Skeletal muscle satellite cell (primary cell): Measurements from ENCODE around the gene OXSR1. TPM values are rescaled to one million over a fixed set of nuclear protein-coding genes. Genes with fewer than 3 reads are reported as not detected.
"Not testable (repeated sequence)": the region's sequence is repeated elsewhere in the genome, so short reads cannot be mapped to it uniquely, and the experiment has no call there.

ENCODE experiments used
- H3K27me3 ChIP-seq: 2 replicates; pipeline ENCODE4 v1.7.0; 2013; ENCODE audit warnings: low read length; ENCODE audit not compliant: control insufficient read depth, insufficient read depth
- H3K36me3 ChIP-seq: 2 replicates; pipeline ENCODE4 v1.7.0; 2013; ENCODE audit warnings: mild to moderate bottlenecking, control low read depth, low read length; ENCODE audit not compliant: insufficient read depth
- H3K4me1 ChIP-seq: 2 replicates; pipeline ENCODE4 v1.7.0; 2013; ENCODE audit warnings: low read length; ENCODE audit not compliant: control insufficient read depth, insufficient read depth
- H3K4me2 ChIP-seq: 2 replicates; pipeline ENCODE4 v1.7.0; 2013; ENCODE audit warnings: mild to moderate bottlenecking, low read length
- H3K4me3 ChIP-seq: 2 replicates; pipeline ENCODE4 v1.7.0; 2013; ENCODE audit warnings: low read length
- H3K9ac ChIP-seq: 2 replicates; pipeline ENCODE4 v1.7.0; 2013; ENCODE audit warnings: mild to moderate bottlenecking, low read depth, low read length, moderate library complexity
- H3K9me3 ChIP-seq: replicated peaks from 2 replicates; pipeline ENCODE4 v1.7.0; 2013; ENCODE audit warnings: mild to moderate bottlenecking, control low read depth, low read length
- small RNA-seq: library from RNA; depleted of rRNA; stranded (forward); fragments of <200 nt; gene quantifications from one replicate; pipeline ENCODE3, GENCODE V24; 2012

The OXSR1 gene

DNA sequence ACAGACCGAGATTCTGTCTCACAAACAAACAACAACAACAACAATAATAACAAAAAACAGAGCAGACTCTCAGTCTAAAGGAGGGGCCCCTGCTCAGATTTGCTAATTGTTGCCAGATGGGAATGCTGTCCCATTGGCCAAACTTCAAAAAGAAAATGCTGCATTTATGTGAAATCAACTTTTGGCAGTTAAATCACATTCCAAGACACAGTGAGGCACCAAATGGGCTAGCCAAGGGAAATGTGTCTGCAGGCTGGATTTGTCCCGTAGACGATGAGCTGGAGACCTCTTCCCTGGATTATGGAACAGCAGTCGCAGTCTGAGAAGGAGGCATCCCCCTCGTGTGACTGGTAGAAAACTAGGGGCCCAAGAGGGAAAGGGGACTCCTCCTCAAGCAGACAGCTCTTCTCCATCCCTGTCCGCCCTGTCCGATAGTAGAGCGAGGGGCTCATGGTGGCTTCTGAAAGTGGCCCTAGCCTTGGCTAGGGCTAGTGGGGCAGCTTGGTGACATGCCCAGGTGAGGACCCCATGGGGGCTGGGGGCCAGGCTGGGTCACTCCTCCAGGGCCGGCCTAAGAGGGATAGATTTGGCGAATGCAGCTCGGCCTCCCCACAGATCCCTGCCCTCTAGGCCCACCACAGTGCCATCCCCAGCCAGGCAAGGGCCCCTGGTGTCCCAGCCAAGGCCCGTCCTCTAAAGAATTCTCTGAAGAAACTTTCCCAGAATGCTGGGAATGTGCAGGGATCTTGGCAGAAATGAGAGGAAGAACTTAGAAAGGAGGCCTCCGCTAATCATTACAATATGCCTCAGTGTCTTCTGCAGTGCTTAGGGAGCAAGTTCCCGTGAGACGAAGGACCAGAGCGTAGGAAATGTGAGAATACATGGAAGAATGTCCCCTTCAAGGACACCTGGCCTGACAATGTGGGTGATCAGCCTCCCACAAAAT is 118.7 kb downstream of the OXSR1 start:
- Histone ChIP-seq H3K36me3 (peaks cover 1% of the 10 kb centered on the region), H3K4me2 (no peak overlapping the region), H3K9me3 (no peaks in the 10 kb centered on the region), H3K9ac (no peak overlapping the region), H3K4me3 (no peak overlapping the region), H3K4me1 (no peaks in the 10 kb centered on the region), H3K27me3 (no peaks in the 10 kb centered on the region)

DNA sequence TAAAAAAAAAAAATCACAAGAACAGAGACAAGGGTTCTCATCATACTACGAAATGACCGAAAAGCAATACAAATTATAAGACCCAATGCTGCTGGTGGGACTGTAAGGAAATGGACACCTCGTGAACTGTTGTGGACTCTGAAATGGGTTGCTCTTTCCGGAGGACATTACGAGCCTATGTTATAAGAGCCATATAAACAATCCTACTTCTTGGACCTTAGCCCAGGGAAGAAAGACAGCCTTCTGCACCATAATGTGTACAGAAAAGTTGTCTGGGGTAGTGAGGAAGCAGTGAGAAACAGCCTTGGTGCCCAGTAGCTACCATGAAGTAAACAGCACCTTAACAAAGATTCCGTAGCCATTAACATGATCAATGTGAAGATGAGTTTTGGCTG is 119.4 kb downstream of the OXSR1 start:
- H3K4me3 ChIP-seq = no peak overlapping the region
- H3K9ac ChIP-seq = no peak overlapping the region
- no peak overlapping the region for H3K4me2 ChIP-seq
- H3K4me1 ChIP-seq = no peaks in the 10 kb centered on the region
- no peaks in the 10 kb centered on the region for H3K36me3 ChIP-seq
- no peaks in the 10 kb centered on the region for H3K9me3 ChIP-seq
- no peaks in the 10 kb centered on the region for H3K27me3 ChIP-seq

DNA sequence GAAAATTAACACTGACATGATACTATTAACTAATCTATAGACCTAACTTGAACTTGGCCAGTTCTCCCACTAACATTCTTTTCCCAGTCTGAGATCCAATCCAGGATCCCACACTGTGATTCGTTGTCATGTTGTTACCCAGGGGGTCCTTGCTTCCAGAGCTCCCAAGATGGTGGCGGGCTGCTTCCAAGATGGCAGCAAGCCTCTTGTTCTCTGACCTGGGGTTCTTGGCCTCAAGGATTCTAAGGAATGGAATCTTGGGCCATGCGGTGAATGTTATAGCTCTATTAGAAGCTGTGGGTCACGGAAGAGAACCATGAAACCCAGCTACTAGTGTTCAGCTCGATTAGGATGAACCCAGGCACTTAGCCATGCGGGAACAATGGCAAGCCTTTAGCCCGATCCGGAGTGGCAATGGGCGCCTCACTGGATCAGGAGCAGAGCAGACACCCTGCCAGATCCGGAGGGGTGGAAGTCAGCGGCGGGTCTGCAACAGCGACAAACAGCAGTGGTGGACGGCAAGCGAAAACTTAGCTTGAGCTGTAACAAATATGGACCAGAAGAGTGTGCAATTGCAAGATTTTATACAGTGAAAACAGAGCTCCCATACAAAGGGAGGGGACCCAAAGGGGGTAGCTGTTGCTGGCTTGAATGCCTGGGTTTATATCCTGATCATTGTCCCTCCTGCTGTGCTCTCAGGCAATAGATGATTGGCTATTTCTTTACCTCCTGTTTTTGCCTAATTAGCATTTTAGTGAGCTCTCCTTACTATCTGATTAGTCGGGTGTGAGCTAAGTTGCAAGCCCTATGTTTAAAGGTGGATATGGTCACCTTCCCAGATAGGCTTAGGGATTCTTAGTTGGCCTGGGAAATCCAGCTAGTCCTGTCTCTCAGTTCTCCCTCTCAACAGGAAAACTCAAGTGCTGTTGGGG is 124.2 kb downstream of the OXSR1 start:
- not testable (repeated sequence) for H3K4me2 ChIP-seq, H3K4me1 ChIP-seq, H3K9me3 ChIP-seq, H3K36me3 ChIP-seq, H3K9ac ChIP-seq, H3K27me3 ChIP-seq, H3K4me3 ChIP-seq

DNA sequence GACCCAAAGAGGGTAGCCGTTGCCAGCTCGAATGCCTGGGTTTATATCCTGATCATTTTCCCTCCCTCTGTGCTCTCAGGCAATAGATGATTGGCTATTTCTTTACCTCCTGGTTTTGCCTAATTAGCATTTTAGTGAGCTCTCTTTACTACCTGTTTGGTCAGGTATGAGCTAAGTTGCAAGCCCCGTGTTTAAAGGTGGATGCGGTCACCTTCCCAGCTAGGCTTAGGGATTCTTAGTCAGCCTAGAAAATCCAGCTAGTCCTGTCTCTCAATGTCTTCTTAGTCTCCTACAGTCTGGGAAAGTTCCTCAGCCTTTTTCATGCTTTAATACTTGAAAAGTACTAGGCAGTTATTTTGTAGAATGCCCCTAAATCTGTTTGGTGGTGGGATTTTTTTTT is 131.7 kb downstream of the OXSR1 start:
- H3K27me3 ChIP-seq, H3K4me1 ChIP-seq, H3K36me3 ChIP-seq, H3K4me3 ChIP-seq, H3K4me2 ChIP-seq, H3K9ac ChIP-seq, H3K9me3 ChIP-seq: not testable (repeated sequence)

DNA sequence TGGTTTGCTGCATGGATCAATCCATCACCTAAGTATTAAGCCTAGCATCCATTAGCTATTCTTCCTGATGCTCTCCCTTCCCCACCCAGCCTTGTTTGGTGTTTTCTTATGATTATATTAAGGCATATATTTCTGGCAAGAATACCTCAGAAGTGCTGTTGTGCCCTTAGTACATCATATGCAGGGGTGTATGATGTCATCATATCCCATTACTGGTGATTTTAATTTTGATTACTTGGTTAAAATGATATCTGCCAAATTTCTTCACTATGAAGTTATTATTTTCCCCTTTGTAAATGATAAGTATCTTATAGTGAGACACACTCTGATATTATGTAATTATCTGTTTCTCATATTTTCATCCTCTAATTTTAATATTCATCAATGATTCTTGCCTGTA is 132.2 kb downstream of the OXSR1 start:
- Histone ChIP-seq H3K27me3 (no peaks in the 10 kb centered on the region), H3K36me3 (no peaks in the 10 kb centered on the region), H3K9ac (no peak overlapping the region), H3K4me2 (no peak overlapping the region), H3K4me1 (no peaks in the 10 kb centered on the region), H3K4me3 (no peak overlapping the region), H3K9me3 (no peaks in the 10 kb centered on the region)

DNA sequence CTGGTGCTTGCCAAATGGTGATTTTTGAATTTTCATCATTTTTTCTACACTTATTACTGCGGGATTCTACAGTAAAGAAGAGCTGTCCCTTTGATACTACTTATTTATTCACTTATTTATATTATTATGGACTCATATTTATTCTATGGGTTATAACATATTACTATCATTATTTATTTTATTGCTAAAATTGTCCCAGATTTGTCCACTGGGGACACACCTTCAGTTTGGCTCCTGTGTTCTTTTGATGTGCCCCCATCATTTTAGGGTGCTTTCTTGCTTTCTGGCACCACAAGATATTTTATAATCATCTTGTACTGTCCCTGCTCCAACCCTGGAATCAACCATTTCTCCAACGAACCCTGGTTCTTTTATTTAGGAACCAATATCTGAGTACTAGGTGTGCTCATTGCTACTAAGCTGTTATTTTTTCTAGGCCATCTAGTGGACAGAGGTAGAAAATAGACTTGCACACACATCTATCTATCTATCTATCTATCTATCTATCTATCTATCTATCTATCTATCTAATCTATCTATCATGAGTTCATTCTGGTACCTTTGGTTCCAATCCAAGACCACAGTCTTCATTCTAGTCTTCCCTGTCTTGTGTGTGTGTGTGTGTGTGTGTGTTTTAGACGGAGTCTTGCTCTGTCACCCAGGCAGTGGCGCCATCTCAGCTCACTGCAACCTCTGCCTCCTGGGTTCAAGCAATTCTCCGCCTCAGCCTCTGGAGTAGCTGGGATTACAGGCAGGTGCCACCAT is 132.8 kb downstream of the OXSR1 start:
- no peaks in the 10 kb centered on the region for H3K27me3 ChIP-seq
- H3K36me3 ChIP-seq = no peaks in the 10 kb centered on the region
- no peaks in the 10 kb centered on the region for H3K4me1 ChIP-seq
- no peak overlapping the region for H3K9ac ChIP-seq
- H3K4me2 ChIP-seq = no peak overlapping the region
- no peaks in the 10 kb centered on the region for H3K9me3 ChIP-seq
- H3K4me3 ChIP-seq = no peak overlapping the region

Small RNAs within 50 kb of the gene (small RNA-seq; reads per million reads assigned to genes)
- gene RF00019 (not detected), gene RNU6-235P (not detected)
